ENCODE results near the gene PPP2R3B.
A peak's percentile ranks its signal among the peaks of the same experiment; 100 is the strongest.

PPP2R3B gene

GRCh38 chrX:370244-370962 lies 16.3 kb downstream of the PPP2R3B start:
- no peak for DNase-seq

GRCh38 chrX:369563-370101 lies 17.1 kb downstream of the PPP2R3B start:
- DNase-seq = no peak

- no peak for DNase-seq
These were observed 17.7 kb downstream of the PPP2R3B start for GRCh38 chrX:368811-369562.

GRCh38 chrX:367866-368265 lies 18.8 kb downstream of the PPP2R3B start:
- no peak for DNase-seq

- DNase-seq = no peak
These were observed 19.4 kb downstream of the PPP2R3B start for GRCh38 chrX:367349-367748.

- DNase-seq = no peak
These were observed 22.9 kb downstream of the PPP2R3B start for GRCh38 chrX:363621-364375.

- DNase-seq = no peak
These were observed 23.6 kb downstream of the PPP2R3B start for GRCh38 chrX:362937-363620.

- no peak for DNase-seq
These were observed 24.4 kb downstream of the PPP2R3B start for GRCh38 chrX:362351-362750.

- no peak for DNase-seq
These were observed 25.2 kb downstream of the PPP2R3B start for GRCh38 chrX:361231-362145.

- DNase-seq = no peak
These were observed 26.1 kb downstream of the PPP2R3B start for GRCh38 chrX:360496-361150.

- no peak for DNase-seq
These were observed 28.0 kb downstream of the PPP2R3B start for GRCh38 chrX:358651-359143.

- peak; percentile 36 for DNase-seq
These were observed 28.8 kb downstream of the PPP2R3B start for GRCh38 chrX:357693-358471.

- DNase-seq = no peak
These were observed 29.5 kb downstream of the PPP2R3B start for GRCh38 chrX:357035-357692.

GRCh38 chrX:356385-357034 lies 30.2 kb downstream of the PPP2R3B start:
- DNase-seq = no peak

- no peak for DNase-seq
These were observed 31.2 kb downstream of the PPP2R3B start for GRCh38 chrX:355329-356050.

- DNase-seq = no peak
These were observed 32.9 kb downstream of the PPP2R3B start for GRCh38 chrX:353566-354535.
